ENCODE results near the gene ITPK1. TPM values are rescaled to one million over a fixed set of nuclear protein-coding genes. Genes with fewer than 3 reads are reported as not detected.
"Not testable (repeated sequence)": the region's sequence is repeated elsewhere in the genome, so short reads cannot be mapped to it uniquely, and the experiment has no call there.

The ITPK1 gene
- total RNA-seq, 4 donors from 2014 or later, result 37.5 to 47.5 (median 41.4) TPM

- intact Hi-C loops (cut with DNase I; ENCODE audit: low total_unique reads), result no loop called here
- TF ChIP-seq POLR2A (IDR thresholded peaks at IDR 0.05) (no peak), CTCF (IDR thresholded peaks at IDR 0.05) (no peak)
- 38 to 40% methylated on average over 8 of the region's 8 CpGs for whole genome bisulfite sequencing, 2 donors
- no peak overlapping the region for H3K4me3 ChIP-seq (ENCODE audit: low read depth, poor library complexity, severe bottlenecking)
- DNase-seq (ENCODE audit: low spot score in 2 of 2), result peak in 1 of 2 donors; percentile 49
These were observed 17.7 kb upstream of the ITPK1 start for GRCh38 chr14:93133464-93133863.

GRCh38 chr14:93132472-93133065, 16.8 kb upstream of the ITPK1 start:
- TF ChIP-seq POLR2A (IDR thresholded peaks at IDR 0.05), result no peak
- TF ChIP-seq CTCF (IDR thresholded peaks at IDR 0.05), result no peak
- intact Hi-C loops (cut with DNase I; ENCODE audit: low total_unique reads), result no loop called here
- DNase-seq (ENCODE audit: low spot score in 2 of 2), result no peak
- 77% methylated on average over 8 of the region's 8 CpGs for WGBS, 2 donors
- no peak overlapping the region for H3K4me3 ChIP-seq (ENCODE audit: low read depth, poor library complexity, severe bottlenecking)

GRCh38 chr14:93131257-93131820, 15.6 kb upstream of the ITPK1 start:
- H3K4me3 ChIP-seq (ENCODE audit: low read depth, poor library complexity, severe bottlenecking); intact Hi-C loops (cut with DNase I; ENCODE audit: low total_unique reads); DNase-seq (ENCODE audit: low spot score in 2 of 2): not testable (repeated sequence)
- WGBS, 2 donors, result 86 to 87% methylated on average over 5 of the region's 5 CpGs

- H3K4me3 ChIP-seq (ENCODE audit: low read depth, poor library complexity, severe bottlenecking), result no peak overlapping the region
- WGBS, 2 donors, result 49 to 71% methylated on average over 3 of the region's 3 CpGs
- DNase-seq (ENCODE audit: low spot score in 2 of 2), result no peak
- TF ChIP-seq CTCF (IDR thresholded peaks at IDR 0.05) (no peak), POLR2A (IDR thresholded peaks at IDR 0.05) (no peak)
- intact Hi-C loops (cut with DNase I; ENCODE audit: low total_unique reads), result no loop called here
These were observed 13.2 kb upstream of the ITPK1 start for GRCh38 chr14:93128725-93129459.

GRCh38 chr14:93126111-93126510, 10.4 kb upstream of the ITPK1 start:
- no peak for DNase-seq (ENCODE audit: low spot score in 2 of 2)
- H3K4me3 ChIP-seq (ENCODE audit: low read depth, poor library complexity, severe bottlenecking), result no peak overlapping the region
- WGBS, 2 donors, result 90 to 95% methylated on average over 9 of the region's 9 CpGs
- no peak for TF ChIP-seq POLR2A (IDR thresholded peaks at IDR 0.05)
- TF ChIP-seq CTCF (IDR thresholded peaks at IDR 0.05), result no peak
- intact Hi-C loops (cut with DNase I; ENCODE audit: low total_unique reads), result no loop called here

- TF ChIP-seq POLR2A (IDR thresholded peaks at IDR 0.05) (no peak), CTCF (IDR thresholded peaks at IDR 0.05) (no peak)
- H3K4me3 ChIP-seq (ENCODE audit: low read depth, poor library complexity, severe bottlenecking), result no peak overlapping the region
- no peak for DNase-seq (ENCODE audit: low spot score in 2 of 2)
- 79 to 81% methylated on average over 6 of the region's 6 CpGs for WGBS, 2 donors
- intact Hi-C loops (cut with DNase I; ENCODE audit: low total_unique reads), result no loop called here
These were observed 7.1 kb upstream of the ITPK1 start for GRCh38 chr14:93122826-93123225.
